ENCODE measurements around the gene SAMD1. TPM values are rescaled to one million over a fixed set of nuclear protein-coding genes. Genes with fewer than 3 reads are reported as not detected.

The SAMD1 gene
- total RNA-seq, 1 donor from 2014 or later: 12.5 TPM

DNA sequence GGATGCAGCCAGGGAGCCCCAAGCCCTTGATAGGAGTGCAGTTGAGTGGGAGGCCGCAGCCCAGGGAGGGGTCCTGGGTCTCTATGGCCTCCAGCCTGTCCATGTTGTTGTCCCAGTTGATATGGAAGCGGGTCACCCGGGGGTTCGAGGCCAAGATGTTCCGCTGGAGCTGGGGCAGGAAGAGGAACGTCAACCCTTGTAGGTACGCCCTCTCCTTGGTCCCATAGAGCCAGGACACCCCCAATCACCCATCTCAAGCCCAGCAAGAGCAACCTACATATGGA, 29.9 kb upstream of the SAMD1 start:
- Histone ChIP-seq H3K27ac (ENCODE audit: low read depth, low read length) (peak overlapping the region; percentile 94), H3K4me1 (ENCODE audit: control insufficient read depth in 3 of 3, insufficient read depth in 3 of 3, low read length in 3 of 3) (peaks cover 33 to 42% (median 38%) of the 10 kb centered on the region in 3 donors), H3K36me3 (ENCODE audit: control insufficient read depth in 3 of 3, insufficient read depth in 3 of 3, low read length in 3 of 3) (no peaks in the 10 kb centered on the region)

DNA sequence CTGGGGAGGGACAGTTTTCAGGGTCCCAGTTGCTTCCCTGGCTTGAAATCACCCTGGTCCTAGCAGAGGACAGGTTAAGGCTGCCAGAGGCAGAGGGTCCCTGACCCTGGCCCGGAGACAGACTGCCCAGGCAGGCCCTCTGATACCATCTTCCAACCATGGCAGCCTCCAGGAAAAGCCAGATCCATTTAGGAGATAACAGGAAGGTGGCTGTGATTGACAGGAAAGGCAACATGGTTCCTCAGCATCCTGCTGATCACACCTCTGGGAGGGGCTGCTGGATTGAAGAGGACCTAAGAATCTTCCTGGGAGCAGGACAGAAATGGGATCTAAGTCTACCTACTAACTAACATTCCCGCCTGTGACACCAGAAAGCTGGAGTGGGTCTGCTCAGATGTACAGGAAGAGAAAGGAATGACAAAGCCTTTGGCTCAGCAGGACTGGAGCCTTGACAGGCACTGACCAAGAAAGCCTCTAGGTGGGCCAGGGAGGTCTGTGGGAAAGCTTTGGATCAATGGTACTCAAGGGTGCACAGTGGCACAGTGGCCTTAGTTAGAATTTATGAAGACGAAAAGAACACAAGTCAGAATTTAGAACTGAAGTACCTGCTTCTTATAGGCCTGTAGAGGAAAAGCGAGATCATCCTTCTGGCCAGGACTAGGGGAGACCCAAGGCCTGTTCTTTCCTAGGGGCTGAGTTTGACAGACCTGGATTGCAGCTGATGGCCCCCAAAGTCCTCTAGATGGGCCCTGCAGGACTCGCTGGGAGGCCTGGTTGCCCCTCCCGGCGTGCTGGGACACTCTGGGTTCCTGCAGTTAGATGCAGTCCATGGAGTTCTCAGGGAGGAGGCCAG, 29.3 kb upstream of the SAMD1 start:
- peaks cover 39 to 46% (median 40%) of the 10 kb centered on the region in 3 donors for H3K4me1 ChIP-seq (ENCODE audit: control insufficient read depth in 3 of 3, insufficient read depth in 3 of 3, low read length in 3 of 3)
- H3K9ac ChIP-seq (ENCODE audit: low read depth in 1 of 3, low read length in 3 of 3): peak overlapping the region; percentile 63 to 94 (median 76)
- peak overlapping the region; percentile 94 for H3K27ac ChIP-seq (ENCODE audit: low read depth, low read length)
- peak overlapping the region in 1 of 3 donors; percentile 45 for H3K4me3 ChIP-seq (ENCODE audit: low read length in 3 of 3)
- H3K36me3 ChIP-seq (ENCODE audit: control insufficient read depth in 3 of 3, insufficient read depth in 3 of 3, low read length in 3 of 3): no peaks in the 10 kb centered on the region
- no peaks in the 10 kb centered on the region for H3K27me3 ChIP-seq (ENCODE audit: control insufficient read depth in 3 of 3, insufficient read depth in 3 of 3, low read length in 3 of 3)
- no peaks in the 10 kb centered on the region for H3K9me3 ChIP-seq (ENCODE audit: control insufficient read depth in 3 of 3, low read length in 3 of 3)

More for the DNA sequence above, 29.9 kb upstream of the SAMD1 start:
- Histone ChIP-seq H3K9ac (ENCODE audit: low read depth in 1 of 3, low read length in 3 of 3) (peak overlapping the region in 2 of 3 donors; percentile 7 to 33), H3K4me3 (ENCODE audit: low read length in 3 of 3) (no peak overlapping the region), H3K9me3 (ENCODE audit: control insufficient read depth in 3 of 3, low read length in 3 of 3) (no peaks in the 10 kb centered on the region), H3K27me3 (ENCODE audit: control insufficient read depth in 3 of 3, insufficient read depth in 3 of 3, low read length in 3 of 3) (no peaks in the 10 kb centered on the region)

DNA sequence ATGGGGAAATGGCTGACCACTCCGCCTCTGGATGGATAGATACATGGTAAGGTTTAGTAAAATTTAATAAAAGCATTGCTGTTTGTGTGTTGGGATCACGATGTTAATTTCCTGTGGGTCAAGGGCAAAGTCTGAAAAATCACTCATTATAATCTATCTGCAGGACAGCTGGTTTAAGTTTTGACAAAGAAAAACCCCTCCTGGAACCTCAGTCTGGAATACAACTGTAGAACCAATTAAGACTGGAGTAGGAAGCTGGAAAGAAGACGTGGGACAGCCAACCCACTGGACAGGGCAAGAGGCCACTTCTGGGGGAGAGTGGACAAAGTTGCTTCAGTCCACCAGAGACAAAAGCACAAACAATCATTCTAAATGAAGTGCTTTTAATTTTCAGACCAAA, 28.6 kb upstream of the SAMD1 start:
- Histone ChIP-seq H3K9me3 (ENCODE audit: control insufficient read depth in 3 of 3, low read length in 3 of 3) (no peaks in the 10 kb centered on the region), H3K4me3 (ENCODE audit: low read length in 3 of 3) (peak overlapping the region; percentile 74 to 87 (median 87)), H3K27ac (ENCODE audit: low read depth, low read length) (peak overlapping the region; percentile 94), H3K4me1 (ENCODE audit: control insufficient read depth in 3 of 3, insufficient read depth in 3 of 3, low read length in 3 of 3) (peaks cover 46 to 53% (median 47%) of the 10 kb centered on the region in 3 donors), H3K36me3 (ENCODE audit: control insufficient read depth in 3 of 3, insufficient read depth in 3 of 3, low read length in 3 of 3) (no peaks in the 10 kb centered on the region), H3K27me3 (ENCODE audit: control insufficient read depth in 3 of 3, insufficient read depth in 3 of 3, low read length in 3 of 3) (no peaks in the 10 kb centered on the region), H3K9ac (ENCODE audit: low read depth in 1 of 3, low read length in 3 of 3) (peak overlapping the region; percentile 76 to 94 (median 94))

DNA sequence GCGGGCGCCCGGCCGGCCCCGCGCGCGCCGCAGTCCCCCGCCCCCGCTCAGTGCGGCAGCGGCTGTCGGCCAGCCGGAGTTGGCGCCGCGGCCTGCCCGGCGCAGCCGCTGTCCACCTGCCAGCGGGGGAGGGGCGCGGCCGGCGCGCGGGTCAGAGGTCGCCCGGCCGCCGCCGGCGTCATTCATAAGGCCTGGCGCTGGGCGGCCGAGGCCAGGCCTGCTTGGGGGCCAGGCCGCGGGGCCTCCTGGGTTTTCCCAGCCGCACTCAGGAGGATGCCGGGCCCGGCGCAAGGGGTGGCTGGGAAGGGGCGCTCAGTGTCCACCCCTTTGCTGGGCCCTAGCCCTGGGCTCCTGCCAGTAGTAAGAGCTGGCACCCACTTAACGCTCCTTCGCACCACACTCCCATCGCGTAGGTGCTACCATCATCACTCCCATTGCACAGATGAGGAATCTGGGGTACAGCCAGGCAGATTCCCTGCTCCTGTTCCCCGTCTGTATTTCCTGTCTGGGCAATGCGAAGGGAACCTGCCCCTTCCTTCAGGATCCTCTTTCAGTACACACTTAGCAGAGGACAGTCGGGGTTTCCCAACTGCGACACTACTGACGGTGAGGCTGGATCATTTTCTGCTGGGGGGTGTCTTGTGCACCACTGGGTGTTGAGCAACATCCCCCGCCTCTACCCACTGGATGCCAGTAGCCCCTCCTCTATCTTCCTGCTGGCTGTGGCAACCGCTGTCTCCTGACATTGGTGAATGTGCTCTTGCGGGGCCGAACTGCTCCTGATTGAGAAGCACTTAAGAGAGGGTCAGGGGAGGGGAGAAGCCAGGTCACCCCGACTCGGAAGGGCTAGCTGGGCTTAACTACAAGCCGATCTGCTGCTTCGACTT, 27.9 kb upstream of the SAMD1 start:
- peak overlapping the region; percentile 74 to 87 (median 87) for H3K4me3 ChIP-seq (ENCODE audit: low read length in 3 of 3)
- no peaks in the 10 kb centered on the region for H3K9me3 ChIP-seq (ENCODE audit: control insufficient read depth in 3 of 3, low read length in 3 of 3)
- H3K27me3 ChIP-seq (ENCODE audit: control insufficient read depth in 3 of 3, insufficient read depth in 3 of 3, low read length in 3 of 3): no peaks in the 10 kb centered on the region
- peaks cover 53 to 60% (median 54%) of the 10 kb centered on the region in 3 donors for H3K4me1 ChIP-seq (ENCODE audit: control insufficient read depth in 3 of 3, insufficient read depth in 3 of 3, low read length in 3 of 3)
- H3K9ac ChIP-seq (ENCODE audit: low read depth in 1 of 3, low read length in 3 of 3): peak overlapping the region; percentile 76 to 94 (median 94)
- H3K27ac ChIP-seq (ENCODE audit: low read depth, low read length): peak overlapping the region; percentile 94
- H3K36me3 ChIP-seq (ENCODE audit: control insufficient read depth in 3 of 3, insufficient read depth in 3 of 3, low read length in 3 of 3): no peaks in the 10 kb centered on the region

GRCh38 chr19:14117668-14118164, 27.2 kb upstream of the SAMD1 start, which contains the start of gene PRKACA:
PRKACA (minus strand) TSS chr19:14117762; CDS start chr19:14117547, 215 bp downstream.
- H3K27me3 ChIP-seq (ENCODE audit: control insufficient read depth in 3 of 3, insufficient read depth in 3 of 3, low read length in 3 of 3): no peaks in the 10 kb centered on the region
- H3K27ac ChIP-seq (ENCODE audit: low read depth, low read length): peak within 1 kb of the TSS; percentile 95
- peak within 1 kb of the TSS; percentile 94 to 95 (median 94) for H3K9ac ChIP-seq (ENCODE audit: low read depth in 1 of 3, low read length in 3 of 3)
- H3K4me3 ChIP-seq (ENCODE audit: low read length in 3 of 3): peak within 1 kb of the TSS; percentile 79 to 89 (median 87)
- H3K36me3 ChIP-seq (ENCODE audit: control insufficient read depth in 3 of 3, insufficient read depth in 3 of 3, low read length in 3 of 3): no peaks in the 10 kb centered on the region
- peaks cover 60 to 67% (median 61%) of the 10 kb centered on the region in 3 donors for H3K4me1 ChIP-seq (ENCODE audit: control insufficient read depth in 3 of 3, insufficient read depth in 3 of 3, low read length in 3 of 3)
- H3K9me3 ChIP-seq (ENCODE audit: control insufficient read depth in 3 of 3, low read length in 3 of 3): no peaks in the 10 kb centered on the region

DNA sequence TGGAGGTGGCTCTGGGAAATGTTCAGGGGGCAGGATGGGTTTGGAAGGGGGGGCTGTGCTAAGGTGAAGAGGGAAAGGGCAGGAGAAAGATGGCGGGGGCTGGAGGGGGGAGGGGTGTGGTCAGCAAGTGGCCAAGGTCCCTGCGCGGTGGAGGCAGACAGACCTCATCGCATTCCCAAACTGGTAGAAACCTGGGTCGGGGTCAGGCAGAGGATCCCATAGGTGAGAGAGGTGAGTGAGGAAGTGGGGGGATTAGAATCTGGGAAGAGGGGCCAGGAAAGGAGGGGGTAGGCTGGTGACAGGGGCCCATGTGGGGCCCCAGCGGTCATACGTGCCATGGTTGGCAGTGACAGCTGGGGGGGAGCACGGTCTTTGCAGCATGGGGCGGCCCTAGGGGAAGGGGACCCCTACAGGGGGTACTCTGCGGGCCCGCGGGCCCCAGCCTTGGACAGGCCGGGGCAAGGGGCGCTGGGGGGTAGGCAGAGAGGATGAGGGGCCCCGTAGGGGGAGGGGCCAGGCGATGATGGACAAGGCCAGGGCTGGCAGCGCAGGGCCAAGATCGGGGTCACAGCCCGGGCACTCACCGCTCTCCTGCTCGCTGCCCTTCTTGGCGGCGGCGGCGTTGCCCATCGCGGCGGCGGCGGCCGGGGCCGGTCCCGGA, 26.5 kb upstream of the SAMD1 start:
- Histone ChIP-seq H3K4me3 (ENCODE audit: low read length in 3 of 3) (peak overlapping the region; percentile 79 to 89 (median 86)), H3K36me3 (ENCODE audit: control insufficient read depth in 3 of 3, insufficient read depth in 3 of 3, low read length in 3 of 3) (no peaks in the 10 kb centered on the region), H3K9ac (ENCODE audit: low read depth in 1 of 3, low read length in 3 of 3) (peak overlapping the region; percentile 80 to 95 (median 90)), H3K27me3 (ENCODE audit: control insufficient read depth in 3 of 3, insufficient read depth in 3 of 3, low read length in 3 of 3) (no peaks in the 10 kb centered on the region), H3K9me3 (ENCODE audit: control insufficient read depth in 3 of 3, low read length in 3 of 3) (no peaks in the 10 kb centered on the region), H3K4me1 (ENCODE audit: control insufficient read depth in 3 of 3, insufficient read depth in 3 of 3, low read length in 3 of 3) (peaks cover 66 to 74% (median 68%) of the 10 kb centered on the region in 3 donors), H3K27ac (ENCODE audit: low read depth, low read length) (peak overlapping the region; percentile 95)

- Histone ChIP-seq H3K4me3 (ENCODE audit: low read length in 3 of 3) (peak overlapping the region; percentile 79 to 89 (median 86)), H3K27me3 (ENCODE audit: control insufficient read depth in 3 of 3, insufficient read depth in 3 of 3, low read length in 3 of 3) (no peaks in the 10 kb centered on the region), H3K4me1 (ENCODE audit: control insufficient read depth in 3 of 3, insufficient read depth in 3 of 3, low read length in 3 of 3) (peaks cover 72 to 79% (median 73%) of the 10 kb centered on the region in 3 donors), H3K9me3 (ENCODE audit: control insufficient read depth in 3 of 3, low read length in 3 of 3) (no peaks in the 10 kb centered on the region), H3K27ac (ENCODE audit: low read depth, low read length) (peak overlapping the region; percentile 95), H3K36me3 (ENCODE audit: control insufficient read depth in 3 of 3, insufficient read depth in 3 of 3, low read length in 3 of 3) (peaks cover 0 to 2% (median 0%) of the 10 kb centered on the region in 3 donors), H3K9ac (ENCODE audit: low read depth in 1 of 3, low read length in 3 of 3) (peak overlapping the region; percentile 80 to 95 (median 90))
These were observed 26.0 kb upstream of the SAMD1 start for GRCh38 chr19:14116525-14116917.

DNA sequence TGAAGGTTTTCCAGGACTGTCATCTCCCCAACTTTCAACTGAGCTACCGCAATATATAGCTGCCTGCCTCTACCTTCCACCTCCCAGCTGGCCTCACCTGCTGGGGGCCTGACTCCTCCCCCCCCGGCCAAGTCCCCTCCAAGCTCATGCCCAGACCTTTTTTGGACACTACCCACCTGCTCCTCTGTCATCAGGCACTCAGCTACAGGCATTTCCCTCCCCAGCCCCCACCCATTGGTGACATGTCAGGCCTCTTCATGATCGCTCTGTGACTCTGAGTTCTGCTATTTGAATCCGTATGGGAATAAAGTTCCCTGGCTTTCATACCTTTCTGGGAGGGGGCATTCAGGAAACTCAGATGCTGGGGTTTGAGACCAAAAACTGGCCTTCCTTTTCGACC, 25.2 kb upstream of the SAMD1 start:
- Histone ChIP-seq H3K4me3 (ENCODE audit: low read length in 3 of 3) (peak overlapping the region; percentile 79 to 89 (median 86)), H3K9me3 (ENCODE audit: control insufficient read depth in 3 of 3, low read length in 3 of 3) (no peaks in the 10 kb centered on the region), H3K27ac (ENCODE audit: low read depth, low read length) (peak overlapping the region; percentile 95), H3K4me1 (ENCODE audit: control insufficient read depth in 3 of 3, insufficient read depth in 3 of 3, low read length in 3 of 3) (peaks cover 75 to 82% (median 78%) of the 10 kb centered on the region in 3 donors), H3K36me3 (ENCODE audit: control insufficient read depth in 3 of 3, insufficient read depth in 3 of 3, low read length in 3 of 3) (peaks cover 0 to 2% (median 0%) of the 10 kb centered on the region in 3 donors), H3K27me3 (ENCODE audit: control insufficient read depth in 3 of 3, insufficient read depth in 3 of 3, low read length in 3 of 3) (no peaks in the 10 kb centered on the region), H3K9ac (ENCODE audit: low read depth in 1 of 3, low read length in 3 of 3) (peak overlapping the region; percentile 80 to 95 (median 90))

- Histone ChIP-seq H3K9ac (ENCODE audit: low read depth in 1 of 3, low read length in 3 of 3) (peak overlapping the region; percentile 40 to 84 (median 76)), H3K9me3 (ENCODE audit: control insufficient read depth in 3 of 3, low read length in 3 of 3) (no peaks in the 10 kb centered on the region), H3K4me3 (ENCODE audit: low read length in 3 of 3) (peak overlapping the region in 1 of 3 donors; percentile 7), H3K27me3 (ENCODE audit: control insufficient read depth in 3 of 3, insufficient read depth in 3 of 3, low read length in 3 of 3) (no peaks in the 10 kb centered on the region), H3K36me3 (ENCODE audit: control insufficient read depth in 3 of 3, insufficient read depth in 3 of 3, low read length in 3 of 3) (peaks cover 0 to 2% (median 0%) of the 10 kb centered on the region in 3 donors), H3K4me1 (ENCODE audit: control insufficient read depth in 3 of 3, insufficient read depth in 3 of 3, low read length in 3 of 3) (peaks cover 73 to 81% (median 74%) of the 10 kb centered on the region in 3 donors), H3K27ac (ENCODE audit: low read depth, low read length) (peak overlapping the region; percentile 83)
These were observed 24.3 kb upstream of the SAMD1 start for GRCh38 chr19:14114854-14115253.

Measured in skeletal muscle tissue (tissue), 4 donors.